ENCODE results near the gene RFX8.

Gene RFX8

DNA sequence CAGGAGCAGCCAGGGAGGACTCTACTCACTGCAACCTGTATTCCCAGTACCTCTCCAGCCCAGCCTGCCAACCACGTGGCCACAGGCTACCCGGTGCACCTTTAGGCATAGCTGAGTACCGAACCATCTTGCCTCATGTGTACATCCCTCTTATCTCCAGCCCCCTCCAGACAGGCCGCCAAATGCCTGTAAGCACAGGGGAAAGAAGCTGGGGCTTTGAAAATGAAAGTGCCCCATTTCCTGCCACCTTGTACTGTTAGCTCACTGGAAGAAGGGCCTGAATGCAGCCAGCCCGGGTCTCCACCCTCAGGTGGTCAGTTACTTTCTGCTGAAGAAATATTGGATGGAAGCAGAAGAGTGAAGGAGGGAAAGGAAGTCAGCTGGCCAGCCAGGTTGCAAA is 27.2 kb upstream of the RFX8 start:
- TF ChIP-seq, protein P1, sequence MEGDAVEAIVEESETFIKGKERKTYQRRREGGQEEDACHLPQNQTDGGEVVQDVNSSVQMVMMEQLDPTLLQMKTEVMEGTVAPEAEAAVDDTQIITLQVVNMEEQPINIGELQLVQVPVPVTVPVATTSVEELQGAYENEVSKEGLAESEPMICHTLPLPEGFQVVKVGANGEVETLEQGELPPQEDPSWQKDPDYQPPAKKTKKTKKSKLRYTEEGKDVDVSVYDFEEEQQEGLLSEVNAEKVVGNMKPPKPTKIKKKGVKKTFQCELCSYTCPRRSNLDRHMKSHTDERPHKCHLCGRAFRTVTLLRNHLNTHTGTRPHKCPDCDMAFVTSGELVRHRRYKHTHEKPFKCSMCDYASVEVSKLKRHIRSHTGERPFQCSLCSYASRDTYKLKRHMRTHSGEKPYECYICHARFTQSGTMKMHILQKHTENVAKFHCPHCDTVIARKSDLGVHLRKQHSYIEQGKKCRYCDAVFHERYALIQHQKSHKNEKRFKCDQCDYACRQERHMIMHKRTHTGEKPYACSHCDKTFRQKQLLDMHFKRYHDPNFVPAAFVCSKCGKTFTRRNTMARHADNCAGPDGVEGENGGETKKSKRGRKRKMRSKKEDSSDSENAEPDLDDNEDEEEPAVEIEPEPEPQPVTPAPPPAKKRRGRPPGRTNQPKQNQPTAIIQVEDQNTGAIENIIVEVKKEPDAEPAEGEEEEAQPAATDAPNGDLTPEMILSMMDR (IDR thresholded peaks at IDR 0.05; ENCODE audit: low read depth, low read length, missing control alignments), result no peak
- no peak for DNase-seq (ENCODE audit: low read depth)
- H3K4me3 ChIP-seq (ENCODE audit: low read depth, low read length), result no peak overlapping the region

DNA sequence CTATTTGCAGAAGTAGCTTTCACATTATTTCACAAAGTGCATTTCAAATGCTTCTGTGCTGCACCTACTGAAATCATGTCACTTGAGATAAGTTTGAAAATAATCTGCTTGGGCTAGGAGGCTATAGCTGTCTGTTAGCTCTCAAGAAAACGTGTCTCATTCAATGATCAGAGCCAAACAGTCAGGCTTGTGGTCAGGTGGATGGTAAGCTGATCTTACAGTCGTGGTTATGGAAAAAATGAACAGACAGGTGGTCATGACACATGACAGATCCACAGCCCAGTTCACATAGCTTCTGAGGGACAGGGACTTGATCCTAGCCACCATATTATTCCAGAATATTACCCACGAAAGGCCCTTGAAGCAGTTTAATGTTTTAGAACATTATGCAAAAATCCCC is 26.5 kb upstream of the RFX8 start:
- DNase-seq (ENCODE audit: low read depth), result no peak
- TF ChIP-seq, protein P1 (IDR thresholded peaks at IDR 0.05; ENCODE audit: low read depth, low read length, missing control alignments), result no peak
- H3K4me3 ChIP-seq (ENCODE audit: low read depth, low read length), result no peak overlapping the region

DNA sequence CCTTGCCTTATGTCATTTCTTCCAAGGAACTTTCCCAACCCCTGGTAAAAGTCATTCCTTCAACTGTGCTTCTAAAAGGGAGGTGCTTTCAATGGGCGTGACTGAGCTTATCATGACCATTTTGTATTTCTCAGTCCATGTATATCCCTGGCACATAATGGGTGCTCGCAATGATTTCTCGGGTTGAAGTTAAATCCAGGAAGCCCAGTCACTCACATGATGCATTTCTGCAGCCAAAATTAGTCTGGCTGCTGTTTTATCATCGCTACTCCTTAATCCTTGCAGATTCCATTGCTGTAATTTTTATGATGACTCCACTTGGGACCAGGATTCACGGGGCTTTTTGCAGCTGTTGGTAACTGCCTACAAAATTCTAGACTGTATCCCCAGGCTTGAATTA is 25.9 kb upstream of the RFX8 start:
- no peak overlapping the region for H3K4me3 ChIP-seq (ENCODE audit: low read depth, low read length)
- DNase-seq (ENCODE audit: low read depth), result no peak
- TF ChIP-seq, protein P1 (IDR thresholded peaks at IDR 0.05; ENCODE audit: low read depth, low read length, missing control alignments), result no peak

DNA sequence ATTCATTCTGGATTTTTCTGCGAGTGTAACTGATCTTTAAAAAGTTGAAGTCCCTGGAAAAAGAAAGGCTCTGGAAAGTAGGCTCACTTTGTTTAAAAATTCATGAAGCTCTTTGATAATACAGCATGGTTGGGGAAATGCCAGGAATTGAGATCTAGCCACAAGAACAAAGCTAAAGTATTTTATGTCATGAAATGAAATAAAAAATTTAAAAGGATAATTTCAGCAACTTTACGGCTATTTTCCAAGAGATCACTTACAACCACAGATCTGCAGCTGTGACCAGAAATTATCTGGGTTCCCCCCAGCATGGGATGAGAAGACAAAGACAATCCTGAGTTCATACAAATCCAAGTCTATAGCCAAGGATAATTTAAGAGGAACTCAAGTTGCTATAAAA is 25.3 kb upstream of the RFX8 start:
- TF ChIP-seq, protein P1 (IDR thresholded peaks at IDR 0.05; ENCODE audit: low read depth, low read length, missing control alignments), result no peak
- no peak for DNase-seq (ENCODE audit: low read depth)

DNA sequence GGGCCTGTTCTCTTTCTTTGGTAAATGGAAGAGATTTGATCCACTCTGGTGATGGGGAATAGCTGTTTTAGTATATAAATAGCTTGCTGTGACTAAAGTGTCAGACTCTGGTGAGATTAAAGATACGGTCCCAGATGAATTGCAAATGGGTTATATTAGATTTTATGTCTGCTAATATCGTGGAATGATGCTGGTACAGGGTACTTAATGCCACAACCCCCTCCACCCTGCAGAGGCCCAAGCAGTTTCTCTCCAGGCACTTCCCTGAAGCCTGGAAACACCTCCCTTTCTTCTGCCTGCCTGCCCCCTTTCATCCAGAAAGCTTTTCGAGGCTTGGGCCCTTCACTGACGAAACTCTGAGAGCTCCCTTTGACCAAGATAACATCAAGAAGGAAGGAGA is 21.4 kb upstream of the RFX8 start:
- DNase-seq (ENCODE audit: low read depth), result no peak
- TF ChIP-seq, protein P1 (IDR thresholded peaks at IDR 0.05; ENCODE audit: low read depth, low read length, missing control alignments), result no peak

More for the DNA sequence above, 25.3 kb upstream of the RFX8 start:
- H3K4me3 ChIP-seq (ENCODE audit: low read depth, low read length), result no peak overlapping the region

DNA sequence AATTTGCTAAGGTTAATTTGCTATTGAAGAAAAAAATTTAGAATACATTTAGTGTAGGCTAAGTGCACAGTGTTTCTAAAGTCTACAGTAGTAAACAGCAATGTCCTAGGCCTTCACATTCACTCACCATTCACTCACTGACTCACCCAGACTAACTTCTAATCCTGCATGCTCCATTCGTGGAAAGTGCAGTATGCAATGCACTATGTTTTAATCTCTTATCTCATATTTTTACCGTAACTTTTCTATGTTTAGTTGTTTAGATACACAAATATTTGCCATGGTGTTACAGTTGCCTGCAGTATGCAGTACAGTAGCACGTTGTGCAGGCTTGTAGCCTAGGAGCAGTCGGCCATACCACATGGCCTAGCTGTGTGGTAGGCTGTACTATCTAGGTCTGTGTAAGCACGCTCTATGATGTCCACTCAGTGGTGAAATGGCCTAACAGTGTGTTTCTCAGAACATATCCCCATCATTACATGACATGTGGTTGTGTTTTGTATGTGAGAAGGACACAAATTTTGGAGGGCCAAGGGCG is 18.1 kb upstream of the RFX8 start:
- TF ChIP-seq, protein P1 (IDR thresholded peaks at IDR 0.05; ENCODE audit: low read depth, low read length, missing control alignments), result no peak
- no peak overlapping the region for H3K4me3 ChIP-seq (ENCODE audit: low read depth, low read length)
- no peak for DNase-seq (ENCODE audit: low read depth)

More for the DNA sequence above, 21.4 kb upstream of the RFX8 start:
- no peak overlapping the region for H3K4me3 ChIP-seq (ENCODE audit: low read depth, low read length)

DNA sequence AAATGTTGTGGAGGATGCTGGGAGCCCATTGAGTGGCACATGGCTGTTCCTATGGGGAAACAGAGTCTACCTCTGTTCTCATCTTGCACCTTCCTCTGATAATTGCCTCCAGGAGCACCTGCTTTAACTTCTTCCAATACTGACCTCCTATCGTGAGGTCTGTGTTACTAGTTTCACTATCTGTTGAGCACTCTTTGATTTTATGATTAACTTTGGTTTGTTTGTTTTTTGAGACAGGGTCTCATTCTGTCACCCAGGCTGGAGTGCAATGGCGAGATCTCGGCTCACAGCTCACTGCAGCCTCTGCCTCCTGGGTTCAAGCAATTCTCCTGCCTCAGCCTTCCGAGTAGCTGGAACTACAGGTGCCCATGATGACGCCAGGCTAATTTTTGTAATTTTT is 12.1 kb upstream of the RFX8 start:
- H3K4me3 ChIP-seq (ENCODE audit: low read depth, low read length), result no peak overlapping the region
- TF ChIP-seq, protein P1 (IDR thresholded peaks at IDR 0.05; ENCODE audit: low read depth, low read length, missing control alignments), result no peak
- no peak for DNase-seq (ENCODE audit: low read depth)
